Measurements from ENCODE around the gene ZNF775. TPM values are rescaled to one million over a fixed set of nuclear protein-coding genes. Genes with fewer than 3 reads are reported as not detected.

ZNF775 gene
- total RNA-seq (2014; rRNA removed) = 3.7 and 4.7 TPM in 2 replicates
- Bru-seq, nascent RNA = percentile 39 among the genes with signal in this experiment
- percentile 58 among the genes with signal in this experiment for BruChase-seq, experiment 1, labeled RNA remaining after a 6-hour chase
- percentile 60 among the genes with signal in this experiment for BruChase-seq, experiment 2, labeled RNA remaining after a 2-hour chase
- long read RNA-seq, transcript ZNF775-201 (3 exons, 2,257 nt) = major isoform, 21 of 31 reads
- long read RNA-seq, partial matches to known transcripts = 10 of 31 reads
- long read RNA-seq, other reads (novel, unspliced or antisense) = 0 of 31 reads

DNA sequence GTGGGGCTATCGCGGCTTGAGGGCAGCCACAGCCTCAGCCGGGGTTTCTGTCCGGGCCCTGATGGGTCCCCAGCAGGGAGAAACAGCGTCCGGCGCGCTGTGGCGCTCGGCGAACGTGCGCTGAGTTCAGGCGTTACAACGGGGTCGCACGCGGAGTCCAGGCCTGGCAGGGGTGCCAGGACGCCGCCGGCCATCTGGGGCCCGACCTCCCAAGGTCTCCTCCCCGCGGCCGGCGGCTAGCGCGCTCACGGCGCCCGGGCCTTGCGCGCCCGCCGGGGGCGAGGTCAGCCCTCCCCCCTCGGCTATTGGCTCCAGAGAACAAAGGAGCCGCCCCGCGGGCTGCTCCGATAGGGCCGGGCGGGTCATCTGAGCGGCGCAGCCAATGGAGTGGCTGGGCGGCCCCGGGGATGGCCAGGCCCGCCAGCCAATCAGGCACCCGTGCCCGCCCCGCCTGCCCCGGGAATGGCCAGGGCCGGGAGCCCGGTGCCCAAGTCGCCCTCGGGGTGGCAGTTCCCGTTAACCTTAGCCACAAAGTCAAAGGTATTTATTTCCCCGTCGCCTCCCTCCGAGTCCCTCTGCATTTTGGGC, at the start of gene ZNF775:
Gene ZNF775 (plus strand): TSS at position 478 of the 588 bp plus-strand sequence. CDS start 9,141 bp downstream, outside the sequence.
- ATAC-seq (peak; percentile 94), DNase-seq (peak; percentile 94)
- BruUV-seq (replicated peaks) = no TSS peak
- Histone ChIP-seq H4K20me1 (ENCODE audit: low read length) (no peaks in the 10 kb centered on the region), H3K27ac (ENCODE audit: low read length) (peak within 1 kb of the TSS; percentile 49), H3K9me3 (ENCODE audit: low read length) (no peaks in the 10 kb centered on the region), H3K27me3 (ENCODE audit: low read length) (no peaks in the 10 kb centered on the region), H3K79me2 (ENCODE audit: low read length) (no peaks in the 10 kb centered on the region), H3F3A (ENCODE audit: low read length, unreplicated experiment) (peaks cover 5% of the 10 kb centered on the region), H3K9ac (ENCODE audit: low read length) (peak within 1 kb of the TSS; percentile 87), H2AFZ (ENCODE audit: low read length) (peak within 1 kb of the TSS; percentile 81), H3K4me3 (ENCODE audit: low read length) (peak within 1 kb of the TSS; percentile 89), H3K36me3 (ENCODE audit: low read depth, low read length) (no peaks in the 10 kb centered on the region), H3K4me2 (ENCODE audit: low read length) (peak within 1 kb of the TSS; percentile 91), H3K4me1 (ENCODE audit: insufficient read depth, low read length) (peaks cover 18% of the 10 kb centered on the region), H3K9me2 (replicated peaks; ENCODE audit: low read length) (no peaks in the 10 kb centered on the region)
- ChIA-PET CTCF (no interaction called here), POLR2A (ENCODE audit: unreplicated experiment) (no interaction called here)
- intact Hi-C loops (cut with micrococcal nuclease) = loop anchor here (1.0 to 5.0 kb wide), 6 partner anchors 10 to 57 kb away; partner anchors contain the start of genes ACTR3C and LRRC61
- TF ChIP-seq EZH2 (IDR thresholded peaks at IDR 0.05; ENCODE audit: low read length, unreplicated experiment) = no peak

DNA sequence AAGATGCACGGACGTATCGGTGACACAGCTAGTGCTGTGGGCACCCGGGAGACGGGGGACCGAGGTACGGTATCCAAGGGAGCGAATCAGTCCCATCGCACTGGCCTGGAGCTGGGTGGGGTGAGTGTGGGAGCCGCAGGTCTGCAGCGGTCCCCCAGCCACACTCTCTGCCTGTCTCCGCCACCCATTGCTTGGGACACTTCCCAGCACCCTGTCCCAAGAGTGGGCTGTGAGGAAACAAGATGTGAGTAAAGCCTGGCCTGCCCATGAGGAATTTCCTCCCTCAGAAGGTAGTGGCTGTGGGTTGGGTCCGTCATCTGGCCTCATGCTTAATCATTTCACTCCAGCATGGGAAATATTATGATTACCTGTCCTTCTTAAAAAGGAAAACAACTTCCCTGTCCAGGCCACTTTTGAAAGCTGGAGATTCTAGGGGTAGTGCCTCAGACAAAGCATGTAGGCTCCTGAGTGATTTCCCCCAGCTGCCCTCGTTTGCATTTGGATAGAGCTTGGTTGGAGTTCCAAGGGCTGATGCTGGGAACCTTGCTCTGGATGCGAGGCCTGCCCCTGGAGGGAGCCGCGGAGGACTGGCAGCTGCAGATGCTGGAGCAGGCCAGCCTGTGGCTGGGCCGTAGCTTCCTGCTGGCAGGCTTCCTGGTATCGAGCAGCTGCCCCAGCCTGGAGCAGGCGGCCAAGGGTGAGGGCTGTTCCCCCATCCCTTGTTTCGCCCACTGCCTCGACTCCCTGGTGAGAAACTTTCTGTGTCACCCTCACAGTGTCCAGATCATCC, 49.6 kb upstream of the ZNF775 start:
- no peak for TF ChIP-seq EZH2 (IDR thresholded peaks at IDR 0.05; ENCODE audit: low read length, unreplicated experiment)
- TF ChIP-seq, protein P1, sequence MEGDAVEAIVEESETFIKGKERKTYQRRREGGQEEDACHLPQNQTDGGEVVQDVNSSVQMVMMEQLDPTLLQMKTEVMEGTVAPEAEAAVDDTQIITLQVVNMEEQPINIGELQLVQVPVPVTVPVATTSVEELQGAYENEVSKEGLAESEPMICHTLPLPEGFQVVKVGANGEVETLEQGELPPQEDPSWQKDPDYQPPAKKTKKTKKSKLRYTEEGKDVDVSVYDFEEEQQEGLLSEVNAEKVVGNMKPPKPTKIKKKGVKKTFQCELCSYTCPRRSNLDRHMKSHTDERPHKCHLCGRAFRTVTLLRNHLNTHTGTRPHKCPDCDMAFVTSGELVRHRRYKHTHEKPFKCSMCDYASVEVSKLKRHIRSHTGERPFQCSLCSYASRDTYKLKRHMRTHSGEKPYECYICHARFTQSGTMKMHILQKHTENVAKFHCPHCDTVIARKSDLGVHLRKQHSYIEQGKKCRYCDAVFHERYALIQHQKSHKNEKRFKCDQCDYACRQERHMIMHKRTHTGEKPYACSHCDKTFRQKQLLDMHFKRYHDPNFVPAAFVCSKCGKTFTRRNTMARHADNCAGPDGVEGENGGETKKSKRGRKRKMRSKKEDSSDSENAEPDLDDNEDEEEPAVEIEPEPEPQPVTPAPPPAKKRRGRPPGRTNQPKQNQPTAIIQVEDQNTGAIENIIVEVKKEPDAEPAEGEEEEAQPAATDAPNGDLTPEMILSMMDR (conservative IDR thresholded peaks at IDR 0.05; ENCODE audit: low read depth, low read length) = no peak
- no peak for TF ChIP-seq EZH2phosphoT487 (IDR thresholded peaks at IDR 0.05; ENCODE audit: borderline replicate concordance, low read length)
- no peak overlapping the region for H2AFZ ChIP-seq (ENCODE audit: low read length)
- no peaks in the 10 kb centered on the region for H3K27me3 ChIP-seq (ENCODE audit: low read length)
- no peak overlapping the region for H3K4me3 ChIP-seq (ENCODE audit: low read length)
- no peaks in the 10 kb centered on the region for H3F3A ChIP-seq (ENCODE audit: low read length, unreplicated experiment)
- DNase-seq (no peak), ATAC-seq (no peak)
- no TSS peak for BruUV-seq (replicated peaks)
- no peaks in the 10 kb centered on the region for H3K9me3 ChIP-seq (ENCODE audit: low read length)
- intact Hi-C loops (cut with micrococcal nuclease) = no loop called here
- no peaks in the 10 kb centered on the region for H3K36me3 ChIP-seq (ENCODE audit: low read depth, low read length)
- no peaks in the 10 kb centered on the region for H4K20me1 ChIP-seq (ENCODE audit: low read length)
- no peak overlapping the region for H3K27ac ChIP-seq (ENCODE audit: low read length)
- H3K9me2 ChIP-seq (replicated peaks; ENCODE audit: low read length) = no peaks in the 10 kb centered on the region
- no peaks in the 10 kb centered on the region for H3K79me2 ChIP-seq (ENCODE audit: low read length)
- no peak overlapping the region for H3K4me2 ChIP-seq (ENCODE audit: low read length)
- ChIA-PET CTCF (no interaction called here), POLR2A (ENCODE audit: unreplicated experiment) (no interaction called here)
- no peak overlapping the region for H3K9ac ChIP-seq (ENCODE audit: low read length)
- peaks cover under 1% of the 10 kb centered on the region; the same call in 1 of the 2 replicates for H3K4me1 ChIP-seq (ENCODE audit: insufficient read depth, low read length)

DNA sequence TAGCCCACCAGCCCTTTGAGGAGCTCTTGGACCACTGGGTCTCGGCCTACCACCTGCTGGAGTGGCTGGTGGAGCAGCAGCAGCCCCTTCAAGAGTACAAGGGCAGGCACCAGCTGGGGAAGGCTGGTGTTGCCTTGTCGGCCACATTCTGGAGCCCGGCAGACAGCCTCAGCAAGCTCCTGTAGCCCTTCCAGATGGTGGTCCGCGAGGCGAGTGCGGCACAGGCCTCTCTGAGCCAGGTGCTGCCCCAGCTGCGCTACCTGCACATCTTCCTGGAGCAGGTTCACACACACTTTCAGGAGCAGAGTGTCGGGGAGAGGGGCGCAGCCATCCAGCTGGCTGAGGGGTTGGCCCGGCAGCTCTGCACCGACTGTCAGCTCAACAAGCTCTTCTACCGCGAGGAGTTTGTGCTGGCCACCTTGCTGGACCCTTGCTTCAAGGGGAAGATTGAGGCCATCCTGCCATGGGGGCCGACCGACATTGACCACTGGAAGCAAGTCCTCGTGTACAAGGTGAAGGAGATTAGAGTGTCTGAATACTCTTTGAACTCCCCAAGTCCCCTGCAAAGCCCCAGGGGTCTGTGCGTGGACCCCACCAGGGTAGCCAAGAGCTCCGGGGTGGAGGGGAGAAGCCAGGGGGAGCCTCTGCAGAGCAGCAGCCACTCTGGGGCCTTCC, 48.8 kb upstream of the ZNF775 start:
- no peak overlapping the region for H2AFZ ChIP-seq (ENCODE audit: low read length)
- H3F3A ChIP-seq (ENCODE audit: low read length, unreplicated experiment) = no peaks in the 10 kb centered on the region
- H3K4me1 ChIP-seq (ENCODE audit: insufficient read depth, low read length) = no peaks in the 10 kb centered on the region
- no peak overlapping the region for H3K9ac ChIP-seq (ENCODE audit: low read length)
- ATAC-seq = no peak
- DNase-seq = no peak
- H3K4me3 ChIP-seq (ENCODE audit: low read length) = no peak overlapping the region
- H3K36me3 ChIP-seq (ENCODE audit: low read depth, low read length) = no peaks in the 10 kb centered on the region
- no peaks in the 10 kb centered on the region for H3K9me3 ChIP-seq (ENCODE audit: low read length)
- POLR2A ChIA-PET (ENCODE audit: unreplicated experiment) = no interaction called here
- CTCF ChIA-PET = no interaction called here
- TF ChIP-seq EZH2phosphoT487 (IDR thresholded peaks at IDR 0.05; ENCODE audit: borderline replicate concordance, low read length) = no peak
- TF ChIP-seq, protein P1 (conservative IDR thresholded peaks at IDR 0.05; ENCODE audit: low read depth, low read length) = no peak
- no peak for TF ChIP-seq EZH2 (IDR thresholded peaks at IDR 0.05; ENCODE audit: low read length, unreplicated experiment)
- BruUV-seq (replicated peaks) = no TSS peak
- no peaks in the 10 kb centered on the region for H3K27me3 ChIP-seq (ENCODE audit: low read length)
- no peak overlapping the region for H3K4me2 ChIP-seq (ENCODE audit: low read length)
- H3K79me2 ChIP-seq (ENCODE audit: low read length) = no peaks in the 10 kb centered on the region
- intact Hi-C loops (cut with micrococcal nuclease) = no loop called here
- no peak overlapping the region for H3K27ac ChIP-seq (ENCODE audit: low read length)
- H3K9me2 ChIP-seq (replicated peaks; ENCODE audit: low read length) = no peaks in the 10 kb centered on the region
- H4K20me1 ChIP-seq (ENCODE audit: low read length) = no peaks in the 10 kb centered on the region
